Stimulated activated memory B cell treated with anti-CD40 and anti-IgM and Interleukin-4, amounts not matched to agents 10 μg/mL and 1 μg/mL and 100 μg/mL, for 72 hours (primary cell): ENCODE results near the gene ESRRG.

ENCODE experiments used
- ATAC-seq: fragments of 150-1000 bp; cut with Tn5 transposase; 2 replicates; pipeline ENCODE4 v1.10.0; 2021
- H3K27ac Mint-ChIP-seq: one replicate; pipeline ENCODE4 v1.8.0; 2022; ENCODE audit warnings: mild to moderate bottlenecking, mixed read lengths
- H3K27me3 Mint-ChIP-seq: one replicate; pipeline ENCODE4 v1.8.0; 2022; ENCODE audit warnings: mixed read lengths
- H3K36me3 Mint-ChIP-seq: one replicate; pipeline ENCODE4 v1.8.0; 2022; ENCODE audit warnings: mixed read lengths
- H3K4me1 Mint-ChIP-seq: one replicate; pipeline ENCODE4 v1.8.0; 2022; ENCODE audit warnings: mixed read lengths
- H3K4me3 Mint-ChIP-seq: one replicate; pipeline ENCODE4 v1.8.0; 2022; ENCODE audit warnings: mild to moderate bottlenecking, moderate library complexity, mixed read lengths
- H3K9me3 Mint-ChIP-seq: one replicate; pipeline ENCODE4 v1.8.0; 2022; ENCODE audit warnings: mixed read lengths

Gene ESRRG

DNA sequence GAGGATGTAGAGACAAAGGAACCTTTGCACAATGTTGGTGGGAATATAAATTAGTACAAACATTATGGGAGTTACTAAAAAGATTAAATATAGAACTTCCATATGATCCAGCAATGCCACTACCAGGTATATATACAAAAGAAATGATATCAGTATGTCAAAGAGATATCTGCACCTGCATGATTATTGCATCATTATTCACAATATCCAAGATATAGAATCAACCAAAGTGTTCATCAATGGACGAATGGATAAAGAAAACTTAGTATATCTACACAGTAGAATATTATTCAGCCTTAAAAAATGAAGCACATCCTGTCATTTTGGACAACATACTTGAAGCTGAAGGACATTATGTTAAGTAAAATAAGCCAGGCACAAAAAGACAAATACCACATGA is 238.2 kb downstream of the ESRRG start:
- Mint-ChIP-seq H3K27me3 (no peaks in the 10 kb centered on the region), H3K36me3 (no peaks in the 10 kb centered on the region), H3K27ac (no peak overlapping the region), H3K4me1 (no peaks in the 10 kb centered on the region), H3K4me3 (no peak overlapping the region), H3K9me3 (peaks cover 3% of the 10 kb centered on the region)
- no peak for ATAC-seq

DNA sequence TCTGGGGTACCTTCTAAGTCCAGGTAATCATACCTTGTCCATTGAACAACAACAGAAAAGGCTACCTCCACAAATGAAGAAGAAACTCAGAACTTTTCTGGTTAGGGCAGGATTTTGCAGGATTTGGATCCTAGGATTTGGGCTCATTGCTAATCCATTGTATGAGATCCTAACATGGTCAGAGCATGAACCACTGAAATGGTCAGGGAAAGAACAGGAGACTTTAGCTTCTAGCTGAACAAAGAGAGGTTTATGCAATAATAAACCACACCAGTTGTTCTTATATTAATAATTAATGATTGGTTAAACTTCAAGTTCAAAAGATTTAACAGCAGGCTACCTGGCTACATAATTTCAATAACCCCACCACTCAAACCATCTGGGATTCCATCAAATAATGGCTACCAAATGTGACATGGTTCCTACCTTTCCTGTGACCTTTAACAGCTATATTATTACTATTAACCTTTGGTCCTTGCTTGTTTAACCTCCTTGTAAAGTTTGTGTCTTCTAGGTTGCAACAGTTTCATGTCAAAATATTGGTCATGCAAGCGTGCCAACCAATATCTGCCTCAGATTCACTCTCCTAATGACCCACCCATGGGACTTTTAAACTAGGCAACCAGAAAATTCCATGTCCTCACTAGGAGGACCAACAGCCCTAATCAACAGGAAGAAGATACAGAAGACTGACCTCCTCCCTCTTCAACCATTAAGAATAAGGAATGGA is 239.4 kb downstream of the ESRRG start:
- Mint-ChIP-seq H3K4me3 (no peak overlapping the region), H3K36me3 (no peaks in the 10 kb centered on the region), H3K9me3 (peaks cover 3% of the 10 kb centered on the region), H3K27ac (no peak overlapping the region), H3K27me3 (no peaks in the 10 kb centered on the region), H3K4me1 (no peaks in the 10 kb centered on the region)
- no peak for ATAC-seq

DNA sequence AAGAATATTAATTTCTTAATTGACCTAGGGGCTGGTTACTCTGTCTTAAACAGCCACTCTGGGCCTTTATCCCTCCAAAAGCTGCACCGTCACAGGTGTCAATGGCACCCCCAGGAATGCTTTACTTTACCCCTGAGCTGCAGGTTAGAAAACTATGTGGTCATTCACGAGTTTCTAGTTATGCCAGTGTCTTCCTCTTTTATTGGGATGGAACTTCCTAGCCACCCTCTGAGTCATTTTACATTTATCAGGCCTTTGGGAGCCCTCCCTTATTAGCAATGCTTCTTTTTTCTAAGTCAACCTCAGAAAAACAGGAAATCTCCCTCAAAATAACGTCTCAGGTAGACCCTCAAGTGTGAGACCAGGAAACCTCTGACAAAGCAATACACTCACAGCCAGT is 240.6 kb downstream of the ESRRG start:
- ATAC-seq, result no peak
- no peaks in the 10 kb centered on the region for H3K36me3 Mint-ChIP-seq
- H3K9me3 Mint-ChIP-seq, result peaks cover 3% of the 10 kb centered on the region

DNA sequence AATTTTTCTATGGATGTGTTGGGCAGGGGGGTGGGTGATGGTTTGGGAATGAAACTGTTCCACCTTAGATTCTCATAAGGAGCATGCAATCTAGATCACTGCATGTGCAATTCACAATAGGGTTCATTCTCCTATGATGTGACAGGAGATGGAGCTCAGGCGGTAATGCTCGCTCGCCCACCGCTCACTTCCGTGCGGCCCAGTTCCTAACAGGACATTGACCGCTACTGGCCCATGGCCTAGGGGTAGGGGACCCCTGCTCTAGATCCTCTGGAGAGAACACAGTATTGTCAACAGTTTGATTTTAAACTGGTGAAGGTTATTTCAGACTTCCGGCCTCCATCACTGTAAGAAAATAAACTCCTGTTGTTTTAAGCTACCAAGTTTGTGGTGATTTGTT is 245.0 kb downstream of the ESRRG start:
- H3K4me3 Mint-ChIP-seq, result no peak overlapping the region
- H3K36me3 Mint-ChIP-seq, result no peaks in the 10 kb centered on the region
- ATAC-seq, result no peak
- no peaks in the 10 kb centered on the region for H3K27me3 Mint-ChIP-seq
- H3K27ac Mint-ChIP-seq, result no peak overlapping the region
- peaks cover 2% of the 10 kb centered on the region for H3K9me3 Mint-ChIP-seq
- H3K4me1 Mint-ChIP-seq, result no peaks in the 10 kb centered on the region

More for the DNA sequence above, 240.6 kb downstream of the ESRRG start:
- Mint-ChIP-seq H3K4me1 (no peaks in the 10 kb centered on the region), H3K27ac (no peak overlapping the region), H3K27me3 (no peaks in the 10 kb centered on the region), H3K4me3 (no peak overlapping the region)

DNA sequence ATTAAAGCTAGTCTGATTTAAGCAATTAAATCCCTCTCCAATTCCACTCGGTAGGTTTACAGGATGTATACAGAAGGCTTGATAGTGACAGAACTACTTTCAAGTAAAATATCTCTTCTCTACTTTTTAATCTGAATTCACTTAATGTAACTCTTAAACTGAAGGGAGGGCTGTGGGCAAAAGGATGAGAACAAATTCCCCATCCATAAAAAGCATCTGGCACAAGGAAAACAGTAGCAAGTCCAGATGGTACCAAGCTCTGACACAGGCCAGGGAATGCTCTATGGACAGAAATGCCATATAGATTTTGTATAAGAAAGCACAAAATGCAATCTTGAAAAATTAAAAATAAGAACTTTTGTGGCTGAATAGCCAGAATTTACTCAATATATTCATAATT is 246.9 kb downstream of the ESRRG start:
- peaks cover 2% of the 10 kb centered on the region for H3K9me3 Mint-ChIP-seq
- no peaks in the 10 kb centered on the region for H3K4me1 Mint-ChIP-seq
- H3K27ac Mint-ChIP-seq, result no peak overlapping the region
- H3K27me3 Mint-ChIP-seq, result no peaks in the 10 kb centered on the region
- H3K36me3 Mint-ChIP-seq, result no peaks in the 10 kb centered on the region
- no peak for ATAC-seq
- no peak overlapping the region for H3K4me3 Mint-ChIP-seq

DNA sequence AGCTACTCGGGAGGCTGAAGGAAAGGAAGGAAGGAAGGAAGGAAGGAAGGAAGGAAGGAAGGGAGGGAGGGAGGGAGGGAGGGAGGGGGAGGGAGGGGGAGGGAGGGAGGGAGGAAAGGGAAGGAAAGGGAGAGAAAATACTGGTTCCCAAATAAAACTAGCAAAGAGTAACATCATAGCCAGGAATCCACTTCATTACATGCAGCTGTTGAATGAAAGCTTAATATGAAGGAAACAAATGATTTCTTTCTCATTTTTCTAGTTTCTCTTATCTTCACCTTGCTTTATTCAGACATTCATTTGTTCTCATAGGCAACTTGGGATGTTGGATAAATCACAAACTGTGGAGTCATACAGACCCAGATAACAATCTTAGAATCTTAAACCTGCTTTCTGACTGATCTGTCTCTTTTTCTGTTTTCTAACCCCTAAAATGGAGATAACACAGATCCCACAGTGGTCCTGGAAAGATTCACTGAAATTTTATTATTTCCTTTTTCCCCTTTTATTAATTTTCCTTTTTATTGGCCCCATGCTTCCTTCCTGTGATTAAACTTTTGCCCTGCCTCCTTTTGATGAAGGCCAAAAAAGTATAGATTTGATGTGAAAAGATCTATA is 247.5 kb downstream of the ESRRG start:
- ATAC-seq, result no peak
- no peak overlapping the region for H3K27ac Mint-ChIP-seq
- H3K9me3 Mint-ChIP-seq, result peaks cover 2% of the 10 kb centered on the region
- H3K36me3 Mint-ChIP-seq, result no peaks in the 10 kb centered on the region
- no peaks in the 10 kb centered on the region for H3K27me3 Mint-ChIP-seq
- H3K4me1 Mint-ChIP-seq, result no peaks in the 10 kb centered on the region
- H3K4me3 Mint-ChIP-seq, result no peak overlapping the region

DNA sequence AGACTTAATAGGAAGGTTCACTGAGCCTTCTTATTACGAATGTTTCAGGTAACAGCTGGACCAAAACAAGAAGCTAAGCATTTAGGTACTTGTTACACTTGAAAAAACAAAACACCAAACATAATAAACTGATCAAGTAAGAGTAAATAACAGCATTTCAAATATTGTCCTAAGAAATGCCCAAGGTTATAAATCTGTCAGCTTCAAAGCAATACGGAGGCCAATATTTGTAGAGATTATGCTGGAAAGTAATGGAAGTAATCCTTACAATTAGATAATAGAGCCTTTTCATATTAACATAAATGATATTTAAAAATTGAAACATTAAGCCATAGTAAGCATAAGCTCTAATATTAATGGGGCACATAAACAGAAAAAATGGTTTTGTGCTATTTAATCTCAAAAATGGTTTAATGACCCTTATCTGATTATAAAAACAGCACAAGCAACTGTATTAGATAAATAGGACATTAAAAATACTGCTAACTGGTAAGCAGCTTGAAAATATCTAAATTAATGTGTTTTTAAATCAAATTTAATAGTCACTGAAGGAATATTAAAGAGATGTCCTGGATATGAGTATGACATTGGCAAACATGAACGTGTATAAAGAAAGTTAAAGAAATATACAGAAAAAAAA is 256.9 kb downstream of the ESRRG start:
- Mint-ChIP-seq H3K27me3 (no peaks in the 10 kb centered on the region), H3K9me3 (no peaks in the 10 kb centered on the region), H3K36me3 (no peaks in the 10 kb centered on the region), H3K4me1 (no peaks in the 10 kb centered on the region), H3K4me3 (no peak overlapping the region), H3K27ac (no peak overlapping the region)
- ATAC-seq, result no peak

DNA sequence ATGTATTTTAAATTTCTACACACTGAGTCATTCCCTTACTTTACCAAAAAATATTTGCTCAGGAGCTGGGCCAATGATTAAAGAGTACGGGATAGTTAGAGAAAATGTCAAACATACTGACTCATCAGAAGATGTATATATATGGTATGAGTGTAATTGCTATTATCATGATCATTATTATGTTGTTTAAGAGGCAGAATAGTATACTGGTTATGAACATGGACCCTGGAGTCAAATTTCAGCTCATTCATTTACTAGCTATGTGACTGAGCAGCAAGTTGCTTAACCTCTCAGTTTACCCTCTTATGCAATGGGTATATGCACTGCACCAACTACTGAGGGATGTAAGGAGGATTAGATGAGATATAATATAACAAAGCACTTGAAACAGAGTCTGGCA is 258.7 kb downstream of the ESRRG start:
- no peaks in the 10 kb centered on the region for H3K36me3 Mint-ChIP-seq

DNA sequence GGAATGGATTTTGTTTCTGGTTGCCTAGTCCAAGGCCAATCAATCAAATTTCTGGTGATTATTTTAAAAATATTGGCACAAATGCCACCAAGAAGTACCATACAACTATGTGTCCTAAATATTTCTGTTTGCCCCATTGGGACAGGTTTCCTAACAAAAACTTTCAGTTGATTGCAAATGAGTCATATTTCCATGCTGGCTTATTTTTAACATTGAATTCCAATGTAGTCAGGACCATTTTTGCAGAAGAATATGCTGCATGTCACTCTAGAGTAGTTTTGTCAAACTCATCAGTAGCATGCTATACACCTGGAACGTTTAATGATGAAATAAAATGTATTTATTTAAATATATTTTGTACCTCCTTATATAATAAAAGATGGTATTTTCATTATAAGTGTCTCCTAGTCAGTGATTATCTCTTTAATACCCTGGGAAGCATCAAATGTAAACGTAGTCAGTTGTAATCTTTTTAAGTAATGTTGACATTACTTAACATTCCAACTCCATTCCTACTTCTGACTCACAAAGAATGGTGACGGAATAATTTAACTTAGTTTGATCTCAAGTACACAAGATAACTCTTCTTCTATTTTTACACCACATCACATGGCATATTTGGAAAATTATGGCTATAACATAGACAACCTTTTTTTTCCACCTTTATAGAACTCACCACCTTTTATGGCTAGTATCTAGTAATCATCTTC is 261.0 kb downstream of the ESRRG start:
- H3K4me3 Mint-ChIP-seq, result no peak overlapping the region
- H3K27me3 Mint-ChIP-seq, result no peaks in the 10 kb centered on the region
- H3K27ac Mint-ChIP-seq, result no peak overlapping the region
- ATAC-seq, result no peak
- no peaks in the 10 kb centered on the region for H3K9me3 Mint-ChIP-seq
- H3K4me1 Mint-ChIP-seq, result no peaks in the 10 kb centered on the region
- no peaks in the 10 kb centered on the region for H3K36me3 Mint-ChIP-seq

More for the DNA sequence above, 258.7 kb downstream of the ESRRG start:
- ATAC-seq, result no peak
- Mint-ChIP-seq H3K9me3 (no peaks in the 10 kb centered on the region), H3K4me1 (no peaks in the 10 kb centered on the region), H3K27ac (no peak overlapping the region), H3K27me3 (no peaks in the 10 kb centered on the region), H3K4me3 (no peak overlapping the region)

DNA sequence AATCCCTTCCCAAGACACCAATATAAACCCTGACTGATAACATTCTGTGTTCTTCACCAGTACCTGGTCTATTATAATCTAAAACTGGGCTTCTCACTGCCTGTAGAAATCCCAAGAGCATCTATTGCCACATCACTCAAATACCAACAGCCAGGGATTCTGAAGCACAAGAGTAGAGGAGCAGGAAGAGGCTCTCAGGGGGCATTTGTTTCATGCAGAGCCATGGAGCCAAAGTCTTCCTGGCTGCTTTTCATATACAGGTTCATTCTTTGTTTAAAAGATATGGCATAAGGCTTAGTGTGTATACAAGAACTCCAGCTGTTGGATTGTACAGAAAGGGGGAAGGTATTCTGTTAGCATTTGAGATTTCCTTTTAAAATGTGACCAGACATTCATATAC is 261.8 kb downstream of the ESRRG start:
- Mint-ChIP-seq H3K4me1 (no peaks in the 10 kb centered on the region), H3K27ac (no peak overlapping the region), H3K27me3 (no peaks in the 10 kb centered on the region), H3K36me3 (no peaks in the 10 kb centered on the region), H3K9me3 (no peaks in the 10 kb centered on the region), H3K4me3 (no peak overlapping the region)
- no peak for ATAC-seq

DNA sequence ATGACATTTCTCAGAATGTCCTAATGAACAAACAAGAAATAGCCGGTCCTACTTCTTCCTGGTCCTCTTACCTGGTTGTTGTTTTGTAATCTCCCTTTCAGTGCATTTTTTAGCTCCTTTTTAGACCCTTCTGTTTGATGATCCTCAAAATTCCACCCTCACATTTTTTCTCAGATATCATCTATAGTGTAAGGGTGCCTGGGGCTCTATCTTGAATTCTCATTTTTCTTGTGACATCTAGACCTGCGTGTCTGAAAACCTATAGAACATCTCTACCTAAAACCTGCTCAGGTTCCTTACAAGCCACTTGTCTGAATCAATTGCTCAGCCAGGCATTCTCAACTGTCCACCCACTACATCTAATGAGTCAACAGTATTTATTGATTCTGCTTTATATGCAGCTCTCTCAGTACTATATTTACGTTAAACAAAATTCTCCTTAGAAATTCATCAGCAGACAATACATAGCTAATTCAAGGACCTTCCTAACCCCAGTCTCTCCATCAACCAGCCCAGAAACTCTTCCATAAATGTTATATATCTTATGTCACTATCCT is 263.5 kb downstream of the ESRRG start:
- no peak overlapping the region for H3K27ac Mint-ChIP-seq
- H3K27me3 Mint-ChIP-seq, result no peaks in the 10 kb centered on the region
- H3K4me1 Mint-ChIP-seq, result no peaks in the 10 kb centered on the region
- H3K9me3 Mint-ChIP-seq, result no peaks in the 10 kb centered on the region
- ATAC-seq, result no peak
- no peaks in the 10 kb centered on the region for H3K36me3 Mint-ChIP-seq
- H3K4me3 Mint-ChIP-seq, result no peak overlapping the region

DNA sequence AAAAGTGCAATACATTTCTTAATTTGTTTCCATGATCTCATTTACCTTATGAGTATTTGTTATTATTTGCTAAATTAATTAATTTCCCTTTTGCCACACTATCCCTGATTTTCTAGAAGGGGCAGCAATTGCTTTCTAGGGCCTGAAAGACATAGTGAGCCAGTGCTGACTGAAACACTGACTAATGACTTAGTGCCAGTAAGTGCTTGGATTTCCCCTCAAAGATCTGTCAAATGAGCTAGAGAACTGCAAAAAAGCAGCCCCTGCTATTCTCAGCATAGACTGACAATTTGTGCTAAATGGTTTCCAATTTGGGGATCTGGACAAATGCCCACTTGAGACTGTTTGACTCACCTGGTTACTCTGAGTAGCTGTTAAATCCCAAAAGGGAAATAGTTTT is 264.4 kb downstream of the ESRRG start:
- Mint-ChIP-seq H3K36me3 (no peaks in the 10 kb centered on the region), H3K4me3 (no peak overlapping the region), H3K4me1 (peaks cover 4% of the 10 kb centered on the region), H3K27me3 (no peaks in the 10 kb centered on the region), H3K9me3 (no peaks in the 10 kb centered on the region), H3K27ac (no peak overlapping the region)
- ATAC-seq, result no peak

DNA sequence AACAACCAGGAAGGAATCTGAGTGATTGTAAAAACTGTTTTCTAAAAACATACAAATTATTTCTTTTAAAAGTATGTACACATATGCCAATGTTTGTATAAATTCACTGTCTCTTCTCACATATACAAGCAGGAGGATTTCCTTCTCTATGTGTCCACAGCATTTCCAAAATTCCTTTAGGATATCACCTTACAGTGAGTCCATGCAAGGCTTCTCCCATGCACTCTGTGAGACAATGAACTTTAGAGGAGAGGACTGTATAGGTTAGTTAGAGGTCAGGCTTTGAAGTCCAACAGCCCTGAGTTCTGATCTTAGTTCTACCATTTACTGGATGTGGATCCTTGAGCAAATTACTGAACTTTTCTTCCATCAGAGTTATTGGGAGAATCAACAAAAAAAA is 265.9 kb downstream of the ESRRG start:
- no peaks in the 10 kb centered on the region for H3K9me3 Mint-ChIP-seq
- H3K36me3 Mint-ChIP-seq, result no peaks in the 10 kb centered on the region
- H3K4me1 Mint-ChIP-seq, result peaks cover 6% of the 10 kb centered on the region
- no peak overlapping the region for H3K27ac Mint-ChIP-seq
- H3K4me3 Mint-ChIP-seq, result no peak overlapping the region
- H3K27me3 Mint-ChIP-seq, result no peaks in the 10 kb centered on the region
- ATAC-seq, result no peak

DNA sequence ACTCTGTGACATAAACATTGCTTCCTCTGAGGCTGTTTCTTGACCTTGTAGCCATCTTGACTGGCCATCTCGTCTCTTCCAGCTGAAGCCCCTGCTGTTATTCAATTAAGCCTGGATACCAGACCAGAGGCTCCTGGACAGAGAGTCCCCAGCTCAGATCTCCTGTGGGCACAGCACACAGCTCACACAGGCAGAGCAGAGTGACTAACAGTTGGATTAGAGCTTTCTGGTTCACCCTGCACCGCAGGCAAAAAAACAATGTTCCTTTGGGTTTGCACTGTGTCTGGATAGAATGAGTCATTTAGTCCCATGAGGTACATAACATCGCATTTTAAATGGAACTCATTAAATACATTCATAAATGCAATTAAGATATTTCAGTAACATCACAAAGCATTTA is 266.5 kb downstream of the ESRRG start:
- peaks cover 6% of the 10 kb centered on the region for H3K4me1 Mint-ChIP-seq

DNA sequence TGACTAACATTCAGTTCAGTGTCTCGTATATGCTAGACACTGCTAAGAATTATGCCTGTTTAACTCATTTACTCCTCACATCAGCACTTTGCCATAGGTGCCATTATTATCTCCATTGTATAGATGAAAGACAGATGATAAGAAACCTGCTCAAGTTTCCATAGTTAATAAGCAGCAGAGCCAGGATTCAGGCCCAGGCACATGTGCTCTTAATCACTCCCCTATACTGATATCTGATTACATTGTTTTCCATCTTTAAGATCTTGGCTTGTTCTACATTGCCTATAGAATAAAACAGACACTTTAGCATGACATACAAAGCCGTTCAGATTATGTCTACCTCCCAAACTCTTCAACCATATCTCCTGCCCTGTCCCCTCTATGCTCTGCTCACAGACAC is 269.5 kb downstream of the ESRRG start:
- no peak overlapping the region for H3K4me3 Mint-ChIP-seq
- H3K27me3 Mint-ChIP-seq, result no peaks in the 10 kb centered on the region
- no peaks in the 10 kb centered on the region for H3K9me3 Mint-ChIP-seq
- no peak overlapping the region for H3K27ac Mint-ChIP-seq
- H3K36me3 Mint-ChIP-seq, result no peaks in the 10 kb centered on the region
- no peak for ATAC-seq
- peaks cover 6% of the 10 kb centered on the region for H3K4me1 Mint-ChIP-seq

More for the DNA sequence above, 266.5 kb downstream of the ESRRG start:
- no peak for ATAC-seq
- H3K27me3 Mint-ChIP-seq, result no peaks in the 10 kb centered on the region
- H3K36me3 Mint-ChIP-seq, result no peaks in the 10 kb centered on the region
- H3K4me3 Mint-ChIP-seq, result no peak overlapping the region
- no peak overlapping the region for H3K27ac Mint-ChIP-seq
- no peaks in the 10 kb centered on the region for H3K9me3 Mint-ChIP-seq
